ENCODE measurements around the gene MDP1.
"Not testable (repeated sequence)": the region's sequence is repeated elsewhere in the genome, so short reads cannot be mapped to it uniquely, and the experiment has no call there.

Gene MDP1

GRCh38 chr14:24204163-24205146 is 11.4 kb downstream of the MDP1 start:
- Mint-ChIP-seq H3K4me3 (no peak overlapping the region), H3K4me1 (ENCODE audit: low read depth) (peaks cover 10% of the 10 kb centered on the region), H3K9me3 (peaks cover 16% of the 10 kb centered on the region), H3K36me3 (ENCODE audit: low read depth) (peaks cover 62% of the 10 kb centered on the region), H3K27ac (no peak overlapping the region), H3K27me3 (ENCODE audit: low read depth) (no peaks in the 10 kb centered on the region)

DNA sequence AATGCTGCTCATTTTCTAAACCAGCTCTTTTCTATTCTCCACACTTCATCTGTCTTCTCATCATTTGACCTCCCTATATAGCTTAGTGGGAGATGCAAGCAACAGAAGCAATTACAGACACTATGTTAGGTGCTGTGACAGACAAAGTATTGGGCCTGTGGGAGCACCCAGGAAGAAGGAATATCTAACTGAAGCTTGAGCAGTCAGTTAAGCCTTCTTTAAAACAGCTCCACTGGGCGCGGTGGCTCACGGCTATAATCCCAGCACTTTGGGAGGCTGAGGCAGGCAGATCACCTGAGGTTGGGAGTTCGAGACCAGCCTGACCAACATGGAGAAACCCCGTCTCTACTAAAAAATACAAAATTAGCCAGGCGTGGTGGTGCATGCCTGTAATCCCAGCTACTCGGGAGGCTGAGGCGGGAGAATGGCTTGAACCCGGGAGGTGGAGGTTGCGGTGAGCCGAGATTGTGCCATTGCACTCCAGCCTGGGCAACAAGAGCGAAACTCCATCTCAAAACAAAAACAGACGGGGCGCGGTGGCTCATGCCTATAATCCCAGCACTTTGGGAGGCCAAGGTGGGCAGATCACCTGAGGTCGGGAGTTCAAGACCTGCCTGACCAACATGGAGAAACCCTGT is 12.5 kb downstream of the MDP1 start:
- peaks cover 19% of the 10 kb centered on the region for H3K4me1 Mint-ChIP-seq (ENCODE audit: low read depth)
- H3K36me3 Mint-ChIP-seq (ENCODE audit: low read depth) = peaks cover 64% of the 10 kb centered on the region
- not testable (repeated sequence) for H3K4me3 Mint-ChIP-seq; H3K27ac Mint-ChIP-seq; H3K27me3 Mint-ChIP-seq (ENCODE audit: low read depth)
- peaks cover 16% of the 10 kb centered on the region for H3K9me3 Mint-ChIP-seq

GRCh38 chr14:24202538-24202937 is 13.3 kb downstream of the MDP1 start:
- H3K4me3 Mint-ChIP-seq; H3K27me3 Mint-ChIP-seq (ENCODE audit: low read depth); H3K27ac Mint-ChIP-seq: not testable (repeated sequence)

GRCh38 chr14:24198814-24199524 is 16.9 kb downstream of the MDP1 start:
- H3K36me3 Mint-ChIP-seq (ENCODE audit: low read depth) = peaks cover 44% of the 10 kb centered on the region

More at GRCh38 chr14:24202538-24202937, 13.3 kb downstream of the MDP1 start:
- H3K36me3 Mint-ChIP-seq (ENCODE audit: low read depth) = peaks cover 59% of the 10 kb centered on the region
- peaks cover 16% of the 10 kb centered on the region for H3K9me3 Mint-ChIP-seq
- peaks cover 19% of the 10 kb centered on the region for H3K4me1 Mint-ChIP-seq (ENCODE audit: low read depth)

DNA sequence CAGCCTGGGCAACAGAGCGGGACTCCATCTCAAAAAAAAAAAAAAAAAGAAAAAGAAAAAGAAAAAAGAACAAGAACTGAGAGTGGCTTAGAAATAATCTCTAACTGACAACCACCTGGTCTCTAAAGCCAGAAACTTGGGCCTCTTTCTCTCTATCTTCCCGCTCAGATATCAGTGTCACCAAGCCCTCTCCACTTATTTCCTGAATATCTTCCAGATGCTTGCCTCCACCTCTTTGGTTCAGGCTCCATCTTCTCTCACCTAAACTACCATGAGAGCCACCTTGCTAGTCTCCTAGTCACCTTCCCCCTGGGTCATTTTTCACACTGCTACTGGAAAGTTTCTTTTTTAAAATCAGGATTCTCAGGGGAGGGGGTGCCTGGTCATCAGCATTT is 18.8 kb downstream of the MDP1 start:
- H3K36me3 Mint-ChIP-seq (ENCODE audit: low read depth) = peaks cover 43% of the 10 kb centered on the region
- H3K4me1 Mint-ChIP-seq (ENCODE audit: low read depth) = peaks cover 45% of the 10 kb centered on the region
- no peaks in the 10 kb centered on the region for H3K27me3 Mint-ChIP-seq (ENCODE audit: low read depth)
- peak overlapping the region; percentile 98 for H3K4me3 Mint-ChIP-seq
- H3K27ac Mint-ChIP-seq = peak overlapping the region; percentile 83
- peaks cover 8% of the 10 kb centered on the region for H3K9me3 Mint-ChIP-seq

More at GRCh38 chr14:24198814-24199524, 16.9 kb downstream of the MDP1 start:
- Mint-ChIP-seq H3K27me3 (ENCODE audit: low read depth) (no peaks in the 10 kb centered on the region), H3K4me3 (peak overlapping the region; percentile 29), H3K27ac (peak overlapping the region; percentile 34), H3K9me3 (peaks cover 16% of the 10 kb centered on the region), H3K4me1 (ENCODE audit: low read depth) (peaks cover 37% of the 10 kb centered on the region)

GRCh38 chr14:24196071-24197055 is 19.5 kb downstream of the MDP1 start:
- Mint-ChIP-seq H3K4me3 (peak overlapping the region; percentile 98), H3K4me1 (ENCODE audit: low read depth) (peaks cover 49% of the 10 kb centered on the region), H3K27ac (peak overlapping the region; percentile 96), H3K9me3 (peaks cover under 1% of the 10 kb centered on the region), H3K27me3 (ENCODE audit: low read depth) (no peaks in the 10 kb centered on the region), H3K36me3 (ENCODE audit: low read depth) (peaks cover 43% of the 10 kb centered on the region)

GRCh38 chr14:24195186-24196070 is 20.4 kb downstream of the MDP1 start, which contains the start of gene TM9SF1:
Gene TM9SF1, minus strand, starts transcription at chr14:24195441. Its CDS starts 422 bp downstream, at chr14:24195019.
- H3K27ac Mint-ChIP-seq = peak within 1 kb of the TSS; percentile 96
- H3K4me3 Mint-ChIP-seq = peak within 1 kb of the TSS; percentile 98
- H3K36me3 Mint-ChIP-seq (ENCODE audit: low read depth) = peaks cover 41% of the 10 kb centered on the region
- H3K9me3 Mint-ChIP-seq = no peaks in the 10 kb centered on the region
- no peaks in the 10 kb centered on the region for H3K27me3 Mint-ChIP-seq (ENCODE audit: low read depth)
- H3K4me1 Mint-ChIP-seq (ENCODE audit: low read depth) = peaks cover 50% of the 10 kb centered on the region

GRCh38 chr14:24194873-24195185 is 21.0 kb downstream of the MDP1 start:
- Mint-ChIP-seq H3K36me3 (ENCODE audit: low read depth) (peaks cover 43% of the 10 kb centered on the region), H3K4me1 (ENCODE audit: low read depth) (peaks cover 56% of the 10 kb centered on the region), H3K4me3 (peak overlapping the region; percentile 98), H3K27ac (peak overlapping the region; percentile 90), H3K27me3 (ENCODE audit: low read depth) (no peaks in the 10 kb centered on the region), H3K9me3 (no peaks in the 10 kb centered on the region)

- peak overlapping the region; percentile 90 for H3K27ac Mint-ChIP-seq
- no peaks in the 10 kb centered on the region for H3K27me3 Mint-ChIP-seq (ENCODE audit: low read depth)
- peak overlapping the region; percentile 98 for H3K4me3 Mint-ChIP-seq
- H3K4me1 Mint-ChIP-seq (ENCODE audit: low read depth) = peaks cover 59% of the 10 kb centered on the region
- H3K36me3 Mint-ChIP-seq (ENCODE audit: low read depth) = peaks cover 39% of the 10 kb centered on the region
- no peaks in the 10 kb centered on the region for H3K9me3 Mint-ChIP-seq
Measured at GRCh38 chr14:24194186-24194872, 21.5 kb downstream of the MDP1 start.

GRCh38 chr14:24192933-24193332 is 22.9 kb downstream of the MDP1 start:
- Mint-ChIP-seq H3K4me1 (ENCODE audit: low read depth) (peaks cover 58% of the 10 kb centered on the region), H3K36me3 (ENCODE audit: low read depth) (peaks cover 37% of the 10 kb centered on the region), H3K27me3 (ENCODE audit: low read depth) (no peaks in the 10 kb centered on the region), H3K27ac (no peak overlapping the region), H3K9me3 (no peaks in the 10 kb centered on the region), H3K4me3 (no peak overlapping the region)

DNA sequence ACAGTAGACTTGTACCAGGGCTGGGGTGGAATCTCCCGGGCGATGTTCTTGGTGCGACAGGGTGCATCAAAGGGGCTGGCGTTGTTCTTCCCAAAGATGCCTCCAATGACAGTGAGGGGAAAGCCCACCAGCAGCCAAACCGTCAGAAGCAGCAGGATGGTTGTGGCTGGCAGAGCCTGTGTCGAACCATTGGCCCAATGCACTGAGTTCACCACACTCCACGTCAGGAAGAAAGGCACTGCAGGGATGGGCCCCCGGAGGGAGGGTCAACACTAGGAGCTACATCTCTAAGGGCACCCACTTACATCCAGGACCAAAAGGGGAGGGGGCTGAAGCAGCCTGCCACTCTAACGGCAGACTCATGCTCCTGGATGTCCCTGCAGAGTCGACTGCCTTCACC is 25.4 kb downstream of the MDP1 start:
- Mint-ChIP-seq H3K4me1 (ENCODE audit: low read depth) (peaks cover 55% of the 10 kb centered on the region), H3K27me3 (ENCODE audit: low read depth) (no peaks in the 10 kb centered on the region), H3K27ac (no peak overlapping the region), H3K4me3 (no peak overlapping the region), H3K36me3 (ENCODE audit: low read depth) (peaks cover 38% of the 10 kb centered on the region), H3K9me3 (no peaks in the 10 kb centered on the region)

DNA sequence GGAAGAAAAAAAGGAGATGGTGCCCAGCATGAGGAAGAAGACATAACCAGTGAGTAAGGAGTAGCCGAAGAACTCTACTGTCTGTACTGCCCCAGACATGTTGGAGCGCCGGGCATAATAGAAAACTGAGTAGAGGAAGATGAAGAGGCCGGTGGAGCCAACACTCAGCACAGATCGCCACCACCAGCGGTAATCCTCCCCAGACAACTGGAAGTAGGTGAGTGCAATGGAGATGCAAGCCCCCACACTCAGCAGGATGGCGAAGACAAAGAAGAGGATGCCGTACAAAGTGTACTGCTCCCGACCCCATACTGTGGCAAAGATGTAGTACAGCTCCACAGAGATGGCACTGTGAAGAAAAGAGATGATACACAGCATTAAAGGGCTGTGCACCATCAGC is 26.4 kb downstream of the MDP1 start:
- Mint-ChIP-seq H3K9me3 (no peaks in the 10 kb centered on the region), H3K4me1 (ENCODE audit: low read depth) (peaks cover 49% of the 10 kb centered on the region), H3K4me3 (no peak overlapping the region), H3K36me3 (ENCODE audit: low read depth) (peaks cover 36% of the 10 kb centered on the region), H3K27ac (peak overlapping the region; percentile 85), H3K27me3 (ENCODE audit: low read depth) (no peaks in the 10 kb centered on the region)

Measured in T-helper 1 cell treated with Interleukin-12 subunit alpha and Interleukin-12 subunit beta and Interleukin-4 antibody, amounts not matched to agents 30 μg/mL and 1 μg/mL, for 36 hours (primary cell).